SK-N-SH (cell line): Measurements from ENCODE around the gene COL15A1. TPM values are rescaled to one million over a fixed set of nuclear protein-coding genes. Genes with fewer than 3 reads are reported as not detected.

Source experiments
- CTCF ChIA-PET: fragments of 300-600, 350-600 bp; formaldehyde crosslinking; extraction: SDS; loops from one replicate; lab custom pipeline; 2021; lab: Yijun Ruan, JAX
- POLR2A ChIA-PET: fragments of 350-600 bp; sonication (Branson Sonifier 250); formaldehyde crosslinking; extraction: SDS; loops from one replicate; lab custom pipeline; 2020; ENCODE audit warnings: antibody characterized with exemption, inconsistent platforms; lab: Yijun Ruan, JAX
- DNase-seq: peaks from one replicate; pipeline ENCODE4 v3.0.0; 2012
- H2AFZ ChIP-seq: fragments of 200-600 bp; sonication (generic); 2 replicates; pipeline ENCODE4 v1.8.1; 2016; ENCODE audit warnings: antibody characterized with exemption, mild to moderate bottlenecking, low read depth
- H3F3A ChIP-seq: fragments of 200-600 bp; sonication (generic); replicated peaks from 2 replicates; pipeline ENCODE3; 2016; ENCODE audit warnings: antibody characterized with exemption, mild to moderate bottlenecking; ENCODE audit not compliant: insufficient read depth
- H3K27ac ChIP-seq, 2 experiments: fragments of 200-500 bp in 1 of 2; fragments of 200-600 bp in 1 of 2; sonication (Bioruptor generic) in 1 of 2; sonication (generic), shearing (Covaris generic) in 1 of 2; 2 replicates each; pipeline versions ENCODE4 v1.5.1 to v1.6.1; 2014 to 2016; ENCODE audit warnings: low read depth in 2 of 2, inconsistent platforms in 1 of 2, low read length in 1 of 2, mild to moderate bottlenecking in 1 of 2, mixed read lengths in 1 of 2
- H3K27me3 ChIP-seq: fragments of 200-600 bp; sonication (generic), shearing (Covaris generic); 2 replicates; pipeline ENCODE4 v1.6.1; 2016; ENCODE audit warnings: mixed run types; ENCODE audit not compliant: insufficient read depth
- H3K36me3 ChIP-seq, 2 experiments: fragments of 200-500 bp in 1 of 2; fragments of 200-600 bp in 1 of 2; sonication (Bioruptor generic) in 1 of 2; sonication (generic) in 1 of 2; replicated peaks in 1 of 2; 2 replicates each; pipeline versions ENCODE3 to v1.5.1; 2014 to 2016; ENCODE audit warnings: low read length in 1 of 2, mild to moderate bottlenecking in 1 of 2; ENCODE audit not compliant: insufficient read depth in 2 of 2, control insufficient read depth in 1 of 2
- H3K4me1 ChIP-seq, 2 experiments: fragments of 200-500 bp in 1 of 2; fragments of 200-600 bp in 1 of 2; sonication (Bioruptor generic) in 1 of 2; sonication (generic), shearing (Covaris generic) in 1 of 2; 2 replicates each; pipeline versions ENCODE4 v1.5.1 to v1.6.1; 2014 to 2016; ENCODE audit warnings: low read depth in 1 of 2, low read length in 1 of 2, mixed run types in 1 of 2; ENCODE audit not compliant: insufficient read depth in 2 of 2, control insufficient read depth in 1 of 2
- H3K4me2 ChIP-seq: fragments of 200-600 bp; sonication (generic), shearing (Covaris generic); 2 replicates; pipeline ENCODE4 v1.6.1; 2017; ENCODE audit warnings: mixed run types
- H3K4me3 ChIP-seq, 2 experiments: fragments of 200-500 bp in 1 of 2; fragments of 200-600 bp in 1 of 2; sonication (Bioruptor generic) in 1 of 2; sonication (generic), shearing (Covaris generic) in 1 of 2; 2 replicates each; pipeline versions ENCODE4 v1.5.1 to v1.8.1; 2014 to 2016; ENCODE audit warnings: low read depth in 2 of 2, inconsistent platforms in 1 of 2, low read length in 1 of 2, mild to moderate bottlenecking in 1 of 2, mixed read lengths in 1 of 2, moderate library complexity in 1 of 2
- H3K79me2 ChIP-seq: fragments of 200-600 bp; sonication (generic); 2 replicates; pipeline ENCODE4 v1.8.1; 2017; ENCODE audit warnings: mild to moderate bottlenecking; ENCODE audit not compliant: insufficient read depth
- H3K9ac ChIP-seq: fragments of 200-600 bp; sonication (generic); 2 replicates; pipeline ENCODE4 v1.6.1; 2017; ENCODE audit warnings: mixed run types
- H3K9me2 ChIP-seq: fragments of 200-600 bp; sonication (generic); 2 replicates; pipeline ENCODE4 v1.6.1; 2017; ENCODE audit warnings: mixed run types
- H3K9me3 ChIP-seq: fragments of 200-600 bp; sonication (generic); 2 replicates; pipeline ENCODE4 v1.6.1; 2017; ENCODE audit warnings: mixed run types, mild to moderate bottlenecking, moderate library complexity
- H4K20me1 ChIP-seq: fragments of 200-600 bp; sonication (generic); 2 replicates; pipeline ENCODE4 v1.6.1; 2017; ENCODE audit warnings: mild to moderate bottlenecking, mixed run types; ENCODE audit not compliant: insufficient read depth
- CTCF ChIP-seq: fragments of 200-600 bp; sonication (generic); IDR thresholded peaks from 2 replicates; pipeline ENCODE4 v1.6.1; 2017; ENCODE audit warnings: antibody characterized with exemption, mild to moderate bottlenecking, moderate library complexity
- GABPA ChIP-seq: IDR thresholded peaks from 2 replicates; pipeline ENCODE4 v1.4.0; 2012; ENCODE audit warnings: low read depth, mild to moderate bottlenecking
- GATA2 ChIP-seq: sonication (generic); formaldehyde crosslinking; IDR thresholded peaks from 2 replicates; pipeline ENCODE4 v1.5.0; 2020; ENCODE audit warnings: mild to moderate bottlenecking, missing genetic modification reagents
- IRF3 ChIP-seq: fragments of 150-350 bp; IDR thresholded peaks from 2 replicates; pipeline ENCODE4 v1.6.1; 2016; ENCODE audit warnings: mild to moderate bottlenecking, low read depth, low read length
- MEF2A ChIP-seq: IDR thresholded peaks from 2 replicates; pipeline ENCODE4 v1.4.0; 2012; ENCODE audit warnings: low read depth, borderline replicate concordance
- MXI1 ChIP-seq: IDR thresholded peaks from 2 replicates; pipeline ENCODE4 v1.6.1; 2012; ENCODE audit warnings: mild to moderate bottlenecking, low read depth, low read length, improper control_type of control experiment
- NFIC ChIP-seq: IDR thresholded peaks from 2 replicates; pipeline ENCODE4 v1.4.0; 2012; ENCODE audit warnings: borderline replicate concordance
- NRF1 ChIP-seq: IDR thresholded peaks from 2 replicates; pipeline ENCODE4 v1.6.1; 2012; ENCODE audit warnings: low read depth, mild to moderate bottlenecking, low read length
- PBX3 ChIP-seq: IDR thresholded peaks from 2 replicates; pipeline ENCODE4; 2012
- POLR2AphosphoS5 ChIP-seq: IDR thresholded peaks from 2 replicates; pipeline ENCODE4 v1.6.1; 2012; ENCODE audit warnings: low read depth, low read length
- RAD21 ChIP-seq: IDR thresholded peaks from 2 replicates; pipeline ENCODE4 v1.6.1; 2012; ENCODE audit warnings: mild to moderate bottlenecking, low read length
- REST ChIP-seq: IDR thresholded peaks from 2 replicates; pipeline ENCODE4 v1.6.1; 2012; ENCODE audit warnings: mild to moderate bottlenecking, low read depth, low read length, moderate library complexity
- SIN3A ChIP-seq: IDR thresholded peaks from 2 replicates; pipeline ENCODE4 v1.6.1; 2012; ENCODE audit warnings: low read depth, mild to moderate bottlenecking, low read length, moderate library complexity, borderline replicate concordance
- TAF1 ChIP-seq: IDR thresholded peaks from 2 replicates; pipeline ENCODE4 v1.6.1; 2012; ENCODE audit warnings: low read depth, mild to moderate bottlenecking, low read length, moderate library complexity, borderline replicate concordance
- TCF12 ChIP-seq: IDR thresholded peaks from 2 replicates; pipeline ENCODE4 v1.4.0; 2012
- TEAD4 ChIP-seq: IDR thresholded peaks from 2 replicates; pipeline ENCODE4 v1.4.0; 2012; ENCODE audit warnings: mild to moderate bottlenecking, borderline replicate concordance; ENCODE audit not compliant: insufficient read depth
- USF1 ChIP-seq: IDR thresholded peaks from 2 replicates; pipeline ENCODE4 v1.4.0; 2012; ENCODE audit warnings: low read depth, borderline replicate concordance
- WGBS: methylation state at CpG from one replicate; pipeline ENCODE4 v1.1.6; 2017; ENCODE audit warnings: low lambda C conversion rate; 5-methylcytosine and 5-hydroxymethylcytosine counted together
- polyA plus RNA-seq, 3 experiments: library from polyadenylated mRNA; depleted of rRNA; stranded (reverse); fragments of >200 nt; gene quantifications; 2 replicates each; pipeline ENCODE4 v1.2.3, GENCODE V29; 2012

The COL15A1 gene
- polyA plus RNA-seq, 1 of the 3 experiments (the other 2 are of a cell fraction) = 0.84 TPM

- Histone ChIP-seq H3K27ac (no peak overlapping the region), H3K36me3 (no peaks in the 10 kb centered on the region), H3K4me1 (peaks cover 0 to 30% of the 10 kb centered on the region in 2 experiments; a peak in 1 of 4 replicates), H3K4me3 (no peak overlapping the region), H2AFZ (no peak overlapping the region), H3K9me2 (no peaks in the 10 kb centered on the region), H3F3A (peaks cover 9% of the 10 kb centered on the region), H3K27me3 (no peaks in the 10 kb centered on the region), H3K4me2 (no peak overlapping the region), H4K20me1 (no peaks in the 10 kb centered on the region), H3K9ac (no peak overlapping the region), H3K79me2 (no peaks in the 10 kb centered on the region), H3K9me3 (no peaks in the 10 kb centered on the region)
- ChIA-PET POLR2A (no interaction called here), CTCF (no interaction called here)
- TF ChIP-seq REST (no peak), SIN3A (no peak), USF1 (no peak), GATA2 (CRISPR knock-in tag) (no peak), NRF1 (no peak), IRF3 (no peak), TCF12 (no peak), GABPA (no peak), RAD21 (no peak), NFIC (no peak), POLR2AphosphoS5 (no peak), TEAD4 (no peak), CTCF (no peak), PBX3 (no peak), MXI1 (no peak), MEF2A (no peak), TAF1 (no peak)
- DNase-seq = no peak
- 67% methylated on average over 8 of the region's 8 CpGs for WGBS
Measured at GRCh38 chr9:99073985-99074901, 130.5 kb downstream of the COL15A1 start.
